Stimulated activated CD4-positive, alpha-beta T cell treated with anti-CD3 and anti-CD28 coated beads, Interleukin-4, amount 100 ng/mL, for 1 hour (primary cell): Measurements from ENCODE around the gene VGLL4.
"Not testable (repeated sequence)": the region's sequence is repeated elsewhere in the genome, so short reads cannot be mapped to it uniquely, and the experiment has no call there.

Experiments
- DNase-seq: peaks from one replicate; pipeline ENCODE4 v3.0.0-alpha.2; 2020

The VGLL4 gene

DNA sequence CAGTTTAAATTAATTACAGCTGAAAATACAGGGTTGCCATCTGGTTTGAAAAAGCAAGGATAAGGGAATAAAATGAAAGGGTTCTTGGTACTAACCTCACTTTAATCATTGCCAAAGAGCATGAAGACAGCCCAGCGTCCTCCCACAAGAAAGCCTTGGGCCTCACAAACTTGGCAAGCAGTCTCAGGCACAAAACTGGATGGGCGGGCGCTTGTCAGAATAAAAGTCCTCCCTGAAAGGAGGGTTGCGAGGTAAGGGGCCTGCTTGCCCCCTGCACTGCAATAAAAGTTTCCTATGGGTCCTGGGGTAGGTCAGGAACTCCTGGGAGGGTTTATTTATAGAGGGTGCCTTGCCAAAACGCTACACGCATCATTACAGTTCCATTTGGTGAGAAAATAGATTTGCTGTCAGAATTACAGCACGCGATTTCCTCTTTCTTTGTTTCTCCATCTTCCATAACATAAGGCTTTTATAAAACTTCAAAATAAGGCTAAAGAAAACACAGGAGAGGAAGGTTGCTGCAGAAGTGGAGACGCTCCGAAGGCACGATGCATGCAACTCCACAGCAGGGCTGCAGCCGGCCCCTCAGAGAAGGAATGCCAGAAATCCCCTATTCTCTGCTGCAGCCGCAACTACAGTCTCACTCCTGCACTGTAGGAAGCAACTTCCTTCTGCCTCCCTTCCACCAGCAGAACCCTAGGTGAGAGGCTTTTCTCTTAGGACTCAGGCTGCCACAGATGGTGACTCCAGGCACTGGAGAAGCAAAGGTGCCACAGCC, 61.3 kb downstream of the VGLL4 start:
- DNase-seq: no peak

- no peak for DNase-seq
Measured at GRCh38 chr3:11581237-11582190, 62.2 kb downstream of the VGLL4 start.

DNA sequence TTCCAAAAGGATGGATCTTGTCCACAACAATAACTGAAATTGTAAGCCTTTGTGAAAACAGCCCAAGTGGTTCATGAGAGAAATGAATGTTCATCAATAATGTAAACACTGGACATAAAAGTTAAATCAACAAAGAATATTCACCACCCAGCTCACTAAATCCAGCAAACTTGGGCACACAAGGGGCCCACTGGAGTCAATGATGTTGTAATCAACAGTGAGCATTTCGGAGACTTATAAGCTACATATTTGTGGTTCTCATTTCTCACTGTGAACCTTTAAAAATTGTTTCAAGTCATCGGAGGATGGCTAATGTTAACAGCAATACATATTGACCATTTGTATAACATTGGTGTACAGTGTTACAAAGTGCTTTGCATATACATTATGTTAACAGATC, 63.1 kb downstream of the VGLL4 start:
- DNase-seq: no peak

GRCh38 chr3:11578169-11578568, 65.5 kb downstream of the VGLL4 start:
- no peak for DNase-seq

GRCh38 chr3:11576453-11576852, 67.3 kb downstream of the VGLL4 start:
- DNase-seq: no peak

DNA sequence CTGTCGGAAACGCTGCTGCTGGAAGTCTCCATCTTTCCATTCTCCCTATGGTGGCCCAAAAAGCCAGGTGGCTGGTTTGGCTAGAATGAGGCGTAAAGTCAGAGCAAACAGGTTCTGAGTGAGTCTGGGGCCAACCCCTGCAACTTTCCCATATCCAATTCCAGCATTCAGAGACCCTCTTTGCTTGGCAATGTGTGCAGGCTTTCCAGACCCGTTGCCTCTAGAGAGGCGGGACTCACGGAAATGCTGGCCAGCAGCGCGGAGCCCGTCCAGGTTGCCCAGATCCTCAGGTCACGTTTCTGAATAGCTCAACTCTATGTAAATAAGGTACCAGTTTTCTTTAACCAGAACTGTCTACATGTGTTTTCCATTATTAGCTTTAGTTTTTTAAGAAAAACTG, 68.0 kb downstream of the VGLL4 start:
- no peak for DNase-seq

- DNase-seq: no peak
Measured at GRCh38 chr3:11574981-11575669, 68.6 kb downstream of the VGLL4 start.

DNA sequence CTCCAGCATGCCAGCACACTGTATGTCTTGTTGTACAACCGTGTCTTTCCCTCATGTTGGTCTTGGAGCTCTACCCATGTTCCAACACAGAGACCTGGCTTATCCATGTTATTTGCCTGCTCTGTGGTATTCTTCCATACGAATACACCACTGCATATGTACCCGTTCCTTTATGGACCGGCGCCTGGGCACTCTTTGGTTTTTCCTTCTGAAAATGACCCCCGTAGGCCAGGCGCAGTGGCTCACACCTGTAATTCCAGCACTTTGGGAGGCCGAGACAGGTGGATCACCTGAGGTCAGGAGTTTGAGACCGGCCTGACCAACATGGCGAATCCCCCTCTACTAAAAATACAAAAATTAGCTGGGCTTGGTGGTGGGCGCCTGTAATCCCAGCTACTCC, 71.1 kb downstream of the VGLL4 start:
- DNase-seq: not testable (repeated sequence)

DNA sequence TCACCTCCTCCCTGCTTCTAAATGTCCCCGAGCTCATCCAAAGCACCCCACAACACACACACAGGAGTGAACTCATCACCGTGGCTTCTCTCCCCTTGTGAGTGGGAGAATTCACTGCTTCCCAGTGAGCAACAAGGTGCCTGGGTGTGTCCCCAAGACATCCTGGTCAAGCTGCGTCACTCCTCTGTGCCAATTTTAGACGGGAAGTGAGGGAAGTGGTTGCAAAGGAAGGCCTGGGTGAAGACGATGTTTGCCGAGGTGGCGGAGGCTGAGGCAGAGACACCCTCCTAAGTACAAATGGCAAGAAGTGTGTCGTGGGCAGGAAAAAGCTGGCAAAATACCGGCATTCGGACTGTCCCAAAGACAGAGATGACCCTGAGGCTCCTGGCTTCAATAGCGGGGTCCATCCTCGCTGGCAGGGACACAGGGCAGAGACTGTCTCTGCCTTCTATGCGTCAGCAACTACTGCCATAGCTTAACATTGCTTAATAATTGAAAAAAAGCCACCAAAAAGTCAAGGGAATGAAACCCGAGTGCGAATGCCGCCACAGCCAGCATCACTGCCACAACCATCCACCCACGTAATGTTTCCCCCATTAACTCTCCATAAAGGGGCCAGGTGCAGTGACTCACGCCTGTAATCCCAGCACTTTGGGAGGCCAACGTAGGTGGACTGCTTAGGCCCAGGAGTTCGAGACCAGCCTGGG, 72.8 kb downstream of the VGLL4 start:
- no peak for DNase-seq

GRCh38 chr3:11570251-11570650, 73.5 kb downstream of the VGLL4 start:
- no peak for DNase-seq

DNA sequence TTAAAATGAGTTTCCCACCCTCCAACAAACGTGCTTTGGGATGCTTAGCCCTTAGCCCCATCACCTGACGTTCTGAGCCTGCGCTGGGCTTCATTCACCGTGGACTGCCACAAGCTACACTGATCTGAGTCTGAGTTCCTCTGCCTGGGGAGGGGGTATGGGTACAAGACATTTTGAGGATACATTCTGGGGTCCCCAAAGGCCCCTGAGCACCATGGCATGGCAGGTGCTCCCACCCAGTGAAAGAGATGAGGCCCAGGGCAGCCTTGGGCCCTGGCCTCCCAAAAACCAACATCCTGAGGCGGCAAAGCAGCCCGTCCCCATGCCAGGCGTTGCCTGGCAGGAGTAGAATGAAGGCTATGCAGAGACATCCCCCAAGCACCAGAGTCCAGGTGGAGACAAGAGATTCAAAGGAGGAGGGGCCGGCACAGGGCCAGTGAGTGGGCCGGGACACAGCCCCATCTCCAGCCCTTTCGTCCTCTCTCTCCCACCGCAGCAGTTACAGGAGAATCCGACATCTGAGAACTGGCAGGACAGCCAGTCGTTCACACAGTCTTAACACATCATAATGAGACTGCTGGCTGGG, 74.5 kb downstream of the VGLL4 start:
- no peak for DNase-seq

- DNase-seq: no peak
Measured at GRCh38 chr3:11568503-11569155, 75.1 kb downstream of the VGLL4 start.

- no peak for DNase-seq
Measured at GRCh38 chr3:11567516-11568467, 75.9 kb downstream of the VGLL4 start.

GRCh38 chr3:11566916-11567315, 76.8 kb downstream of the VGLL4 start:
- DNase-seq: no peak

- DNase-seq: no peak
Measured at GRCh38 chr3:11566478-11566877, 77.2 kb downstream of the VGLL4 start.

DNA sequence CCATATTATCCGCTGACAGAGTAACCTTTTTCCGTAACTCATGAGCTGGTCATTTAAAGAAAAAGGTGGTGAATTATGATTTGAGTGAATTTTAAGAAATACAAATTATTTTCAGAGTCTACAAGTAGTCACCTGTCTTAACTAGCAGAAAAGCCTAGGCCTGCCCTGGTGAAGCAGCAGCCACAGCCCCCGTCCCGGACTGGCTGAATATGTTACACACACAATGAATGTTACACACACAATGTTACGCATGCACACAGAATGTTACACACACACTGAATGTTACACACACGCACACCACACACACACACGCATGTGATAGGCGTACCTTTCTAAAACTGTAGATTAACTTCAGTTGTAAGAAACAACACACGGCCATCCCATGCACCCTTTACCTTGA, 77.8 kb downstream of the VGLL4 start:
- no peak for DNase-seq

DNA sequence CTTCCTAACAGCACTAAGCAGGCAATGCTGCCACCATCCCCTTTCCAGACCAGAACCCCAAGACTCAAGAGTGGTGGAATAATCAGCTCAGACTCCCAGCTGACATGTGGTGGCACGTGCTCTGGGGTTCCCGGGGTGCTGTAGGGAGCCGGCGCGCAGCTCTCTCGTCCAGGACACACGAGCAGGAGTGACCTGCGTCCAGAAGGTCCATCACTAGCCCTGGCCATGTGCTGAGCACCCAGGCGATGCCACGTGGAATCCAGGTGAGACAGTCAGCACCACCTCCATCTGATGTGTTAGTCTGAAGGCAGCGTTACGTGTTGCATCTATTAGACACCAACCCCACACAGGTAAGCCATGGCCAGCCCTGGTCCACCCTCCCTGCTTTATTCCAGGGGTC, 78.2 kb downstream of the VGLL4 start:
- no peak for DNase-seq

- no peak for DNase-seq
Measured at GRCh38 chr3:11565072-11565471, 78.6 kb downstream of the VGLL4 start.

DNA sequence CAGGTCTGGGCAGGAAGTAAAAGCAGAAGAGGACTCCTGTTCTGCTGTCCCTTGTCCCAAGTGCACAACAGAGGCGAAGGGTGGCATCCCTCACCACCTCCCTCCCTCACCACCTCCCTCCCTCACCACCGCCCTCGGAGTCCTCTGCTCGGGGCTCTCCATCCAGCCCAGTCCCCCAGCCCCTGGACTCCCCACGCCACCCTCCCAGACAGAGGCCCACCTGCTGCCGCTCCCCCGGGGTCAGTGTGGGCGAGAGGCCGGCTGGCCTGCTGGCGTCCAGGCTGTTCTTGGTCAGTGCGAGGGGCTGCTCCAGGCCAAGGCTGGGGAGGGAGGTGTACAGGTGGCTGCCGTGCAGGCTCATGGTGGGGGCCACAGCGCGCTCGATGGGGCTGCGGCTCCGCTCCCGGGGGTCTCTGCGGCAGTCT, 79.1 kb downstream of the VGLL4 start:
- DNase-seq: no peak

GRCh38 chr3:11563865-11564185, 79.9 kb downstream of the VGLL4 start:
- DNase-seq: no peak
